K562 (cell line): ENCODE results near the gene TTC4. TPM values are rescaled to one million over a fixed set of nuclear protein-coding genes. Genes with fewer than 3 reads are reported as not detected.

Experiments
- ATF7 ChIP-seq: fragments of 450-650 bp; IDR thresholded peaks from 2 replicates; pipeline ENCODE4 v1.7.1; 2014; ENCODE audit warnings: mild to moderate bottlenecking, moderate library complexity
- CBFB ChIP-seq: sonication (generic); formaldehyde crosslinking; IDR thresholded peaks from 2 replicates; pipeline ENCODE4 v1.4.0; 2020; ENCODE audit warnings: mild to moderate bottlenecking, missing genetic modification reagents
- CREB5 ChIP-seq: fragments of 250-450 bp; sonication (Bioruptor Pico); IDR thresholded peaks from 2 replicates; pipeline ENCODE4 v1.5.0; 2020; ENCODE audit warnings: mild to moderate bottlenecking
- E2F3 ChIP-seq: fragments of 250-450 bp; sonication (Bioruptor Pico); IDR thresholded peaks from 2 replicates; pipeline ENCODE4 v1.4.0; 2020; ENCODE audit warnings: mild to moderate bottlenecking
- EGR1 ChIP-seq: fragments of 450-650 bp; conservative IDR thresholded peaks from 2 replicates; pipeline ENCODE4 v1.6.1; 2017; ENCODE audit warnings: mild to moderate bottlenecking
- HMGXB4 ChIP-seq: sonication (generic); formaldehyde crosslinking; IDR thresholded peaks from 2 replicates; pipeline ENCODE4 v1.8.1; 2023; ENCODE audit warnings: mild to moderate bottlenecking, missing genetic modification reagents
- HOMEZ ChIP-seq: fragments of 250-450 bp; sonication (Bioruptor Pico); IDR thresholded peaks from 2 replicates; pipeline ENCODE4 v1.4.0; 2020; ENCODE audit warnings: mild to moderate bottlenecking, moderate library complexity
- KDM4B ChIP-seq, 2 experiments: fragments of 450-650 bp in 1 of 2; sonication (generic) in 1 of 2; IDR thresholded peaks; 2 replicates each; pipeline ENCODE4 v1.6.1; 2016 to 2017; ENCODE audit warnings: borderline replicate concordance in 2 of 2, antibody characterized with exemption in 1 of 2, low read depth in 1 of 2, mild to moderate bottlenecking in 1 of 2
- KDM5B ChIP-seq: fragments of 200-600 bp; sonication (generic); IDR thresholded peaks from 2 replicates; pipeline ENCODE4 v1.6.1; 2012; ENCODE audit warnings: low read depth, mild to moderate bottlenecking, moderate library complexity, low read length, control low read depth, inconsistent platforms; ENCODE audit not compliant: insufficient replicate concordance
- MYNN ChIP-seq, 2 experiments: sonication (generic); formaldehyde crosslinking in 1 of 2; IDR thresholded peaks; 2 replicates each; pipeline versions ENCODE4 v1.5.0 to v1.6.1; 2016 to 2020; ENCODE audit warnings: antibody characterized with exemption in 1 of 2, missing genetic modification reagents in 1 of 2
- NBN ChIP-seq: fragments of 450-650 bp; IDR thresholded peaks from 2 replicates; pipeline ENCODE4 v1.6.1; 2016; ENCODE audit warnings: low read depth, mild to moderate bottlenecking
- SAFB ChIP-seq: fragments of 200-400 bp; formaldehyde crosslinking; IDR thresholded peaks from 2 replicates; pipeline ENCODE4 v1.6.1; 2017; ENCODE audit warnings: low read depth, low read length, borderline replicate concordance
- SIN3B ChIP-seq: fragments of 450-650 bp; IDR thresholded peaks from 2 replicates; pipeline ENCODE4 v1.6.1; 2017; ENCODE audit warnings: low read depth, mild to moderate bottlenecking, moderate library complexity
- SRSF3 ChIP-seq: fragments of 200-400 bp; formaldehyde crosslinking; IDR thresholded peaks from 2 replicates; pipeline ENCODE4 v1.6.1; 2016; ENCODE audit warnings: mild to moderate bottlenecking, low read length, moderate library complexity; ENCODE audit not compliant: insufficient read depth
- TEAD1 ChIP-seq, 2 experiments: fragments of 450-650 bp in 1 of 2; sonication (generic) in 1 of 2; formaldehyde crosslinking; IDR thresholded peaks; 2 replicates each; pipeline versions ENCODE4 v1.4.0 to v1.8.0; 2020 to 2022; ENCODE audit warnings: mild to moderate bottlenecking in 2 of 2, missing genetic modification reagents in 1 of 2
- XRCC5 ChIP-seq: fragments of 200-400 bp; formaldehyde crosslinking; IDR thresholded peaks from 2 replicates; pipeline ENCODE4 v1.6.1; 2017; ENCODE audit warnings: low read depth, mild to moderate bottlenecking, low read length
- ZFP36 ChIP-seq: fragments of 150-350 bp; IDR thresholded peaks from 2 replicates; pipeline ENCODE4 v1.6.1; 2018; ENCODE audit warnings: low read length, low read depth; ENCODE audit not compliant: partially characterized antibody
- ZNF12 ChIP-seq: sonication (generic); formaldehyde crosslinking; IDR thresholded peaks from 2 replicates; pipeline ENCODE4 v1.4.0; 2020; ENCODE audit warnings: mild to moderate bottlenecking, missing genetic modification reagents
- ZNF511 ChIP-seq: sonication (generic); formaldehyde crosslinking; IDR thresholded peaks from 2 replicates; pipeline ENCODE4 v1.8.0; 2022; ENCODE audit warnings: mild to moderate bottlenecking, missing genetic modification reagents
- ZNF639 ChIP-seq, 2 experiments: fragments of 200-800 bp in 1 of 2; sonication (Bioruptor generic) in 1 of 2; sonication (generic) in 1 of 2; formaldehyde crosslinking in 1 of 2; IDR thresholded peaks in 1 of 2; conservative IDR thresholded peaks in 1 of 2; 2 replicates each; pipeline versions ENCODE4 v1.5.0 to v1.6.1; 2016 to 2020; ENCODE audit warnings: missing compliant biosample characterization in 1 of 2, missing genetic modification characterization in 1 of 2, missing genetic modification reagents in 1 of 2
- polyA plus RNA-seq, 8 experiments: library from polyadenylated mRNA; depleted of rRNA in 4 of 8; stranded (reverse) in 5 of 8; unstranded in 3 of 8; fragments of >200 nt; fragmentation: Nextera tagmentation in 2 of 8; fragmentation: Illumina TruSeq in 1 of 8; extraction: Ambion mirVana in 2 of 8; extraction: Trizol in 1 of 8; gene quantifications; 2 replicates each; pipeline versions ENCODE4 v1.2.1 to v1.2.3, GENCODE V29; 2011 to 2014; ENCODE audit warnings: inconsistent platforms in 1 of 8, missing spikeins in 1 of 8
- total RNA-seq, 7 experiments: library from RNA; depleted of rRNA in 6 of 7; stranded (reverse); fragments of >200 nt in 6 of 7; fragmentation: Illumina TruSeq in 2 of 7; extraction: Trizol in 2 of 7; gene quantifications; 2 replicates each; pipeline versions ENCODE4 v1.2.1 to v1.2.3, GENCODE V29; 2011 to 2021; ENCODE audit warnings: low replicate concordance in 1 of 7

The TTC4 gene
- total and polyA plus RNA-seq, 9 of the 15 experiments (the other 6 are each of a cell fraction or from before 2014, with no cell fraction given), result 36.3 to 111 (median 54.1) TPM

- peak in 1 of 2 experiments; percentile 75; a peak in 2 of 4 replicates for TF ChIP-seq ZNF639 (CRISPR knock-in tag; conservative IDR thresholded peaks at IDR 0.05 in 1 of 2, IDR thresholded peaks at IDR 0.05 in 1 of 2)
- peak; percentile 57 for TF ChIP-seq EGR1
- TF ChIP-seq KDM4B (IDR thresholded peaks at IDR 0.05; ENCODE audit: borderline replicate concordance in 2 of 2, low read depth in 1 of 2), result peak in 1 of 2 experiments; percentile 98; a peak in 2 of 4 replicates
- peak; percentile 99 for TF ChIP-seq XRCC5
- no peak; the same call in 1 of the 2 replicates for TF ChIP-seq HOMEZ (CRISPR knock-in tag)
- TF ChIP-seq KDM5B, result peak; percentile 95
- TF ChIP-seq SIN3B, result peak; percentile 97
- no peak for TF ChIP-seq SAFB
- TF ChIP-seq TEAD1 (CRISPR knock-in tag; IDR thresholded peaks at IDR 0.05), result no peak
- TF ChIP-seq CREB5, result no peak
- TF ChIP-seq ZNF511 (CRISPR knock-in tag), result no peak
- TF ChIP-seq ZNF12 (CRISPR knock-in tag), result 0 out of 2 replicates have a peak, but pooled peaks have one; percentile 63
- TF ChIP-seq SRSF3, result no peak
- no peak for TF ChIP-seq E2F3
- TF ChIP-seq MYNN (IDR thresholded peaks at IDR 0.05), result peak; percentile 39; the same call in 1 of the 2 replicates
- TF ChIP-seq MYNN (CRISPR knock-in tag; IDR thresholded peaks at IDR 0.05), result no peak
- 0 out of 2 replicates have a peak, but pooled peaks have one; percentile 16 for TF ChIP-seq NBN
- no peak for TF ChIP-seq HMGXB4
- peak; percentile 85 for TF ChIP-seq ATF7
- no peak for TF ChIP-seq ZFP36
- TF ChIP-seq CBFB, result no peak
Measured at GRCh38 chr1:54715493-54716298, at the start of gene TTC4 (continued).
